GM12874 (cell line): ENCODE measurements around the gene STON2.
A peak's percentile ranks its signal among the peaks of the same experiment; 100 is the strongest.

Experiments used
- TF ChIP-seq, protein P1 (sequence below): IDR thresholded peaks from 2 replicates; pipeline ENCODE4 v1.5.1; 2011; ENCODE audit warnings: low read depth, mild to moderate bottlenecking, control low read depth, low read length, moderate library complexity; ENCODE audit not compliant: insufficient read depth

STON2 gene

DNA sequence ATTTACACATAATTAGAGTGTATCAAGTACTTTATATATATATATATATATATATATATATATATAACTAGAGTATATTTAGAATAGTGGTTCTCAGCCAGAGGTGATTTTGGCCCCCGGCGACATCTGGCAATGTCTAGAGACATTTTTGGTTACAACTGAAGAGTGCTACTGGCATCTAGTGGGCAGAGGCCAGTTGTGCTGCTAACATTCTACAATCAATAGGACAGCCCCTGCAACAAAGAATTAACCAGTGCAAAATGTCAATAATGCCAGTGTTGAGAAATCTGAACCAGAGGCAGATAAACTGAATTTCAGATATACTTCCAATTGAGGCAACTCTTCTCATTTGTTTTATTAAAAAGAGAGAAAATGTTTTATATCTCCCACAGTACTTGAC is 188.3 kb downstream of the STON2 start:
- TF ChIP-seq, protein P1, sequence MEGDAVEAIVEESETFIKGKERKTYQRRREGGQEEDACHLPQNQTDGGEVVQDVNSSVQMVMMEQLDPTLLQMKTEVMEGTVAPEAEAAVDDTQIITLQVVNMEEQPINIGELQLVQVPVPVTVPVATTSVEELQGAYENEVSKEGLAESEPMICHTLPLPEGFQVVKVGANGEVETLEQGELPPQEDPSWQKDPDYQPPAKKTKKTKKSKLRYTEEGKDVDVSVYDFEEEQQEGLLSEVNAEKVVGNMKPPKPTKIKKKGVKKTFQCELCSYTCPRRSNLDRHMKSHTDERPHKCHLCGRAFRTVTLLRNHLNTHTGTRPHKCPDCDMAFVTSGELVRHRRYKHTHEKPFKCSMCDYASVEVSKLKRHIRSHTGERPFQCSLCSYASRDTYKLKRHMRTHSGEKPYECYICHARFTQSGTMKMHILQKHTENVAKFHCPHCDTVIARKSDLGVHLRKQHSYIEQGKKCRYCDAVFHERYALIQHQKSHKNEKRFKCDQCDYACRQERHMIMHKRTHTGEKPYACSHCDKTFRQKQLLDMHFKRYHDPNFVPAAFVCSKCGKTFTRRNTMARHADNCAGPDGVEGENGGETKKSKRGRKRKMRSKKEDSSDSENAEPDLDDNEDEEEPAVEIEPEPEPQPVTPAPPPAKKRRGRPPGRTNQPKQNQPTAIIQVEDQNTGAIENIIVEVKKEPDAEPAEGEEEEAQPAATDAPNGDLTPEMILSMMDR = peak; percentile 54; the same call in 1 of the 2 replicates
